Endothelial cell of umbilical vein (primary cell): ENCODE measurements around the gene ELAC1. TPM values are rescaled to one million over a fixed set of nuclear protein-coding genes. Genes with fewer than 3 reads are reported as not detected.

ENCODE experiments used
- BruUV-seq: library from RNA; stranded (reverse); fragments of 400-500 nt; replicated peaks from 2 replicates; lab custom pipeline; 2021; lab: Mats Ljungman, UMichigan
- CTCF ChIA-PET: fragments of 300-600, 350-600 bp; sonication (Branson Sonifier 250); formaldehyde crosslinking; loops from one replicate; lab custom pipeline; 2021; ENCODE audit warnings: antibody characterized with exemption, inconsistent platforms; lab: Charles Lee
- POLR2A ChIA-PET: fragments of 300-600, 350-600 bp; sonication (Branson Sonifier 250); formaldehyde crosslinking; loops from one replicate; lab custom pipeline; 2021; ENCODE audit warnings: antibody characterized with exemption, inconsistent platforms; lab: Charles Lee
- DNase-seq: peaks from one replicate; pipeline ENCODE4 v3.0.0-alpha.2; 2011; ENCODE audit warnings: low read depth, low spot score
- FAIRE-seq: peaks from 2 replicates; lab custom pipeline; 2011; peaks lifted over from hg19 to GRCh38; lab: Jason Lieb, UNC
- H2AFZ ChIP-seq: 2 replicates; pipeline ENCODE4 v1.6.0; 2012; ENCODE audit warnings: low read depth, low read length, control low read depth, inconsistent platforms
- H3K27ac ChIP-seq: 2 replicates; pipeline ENCODE4 v1.5.1; 2011; ENCODE audit warnings: low read depth, mild to moderate bottlenecking, control low read depth, low read length, moderate library complexity; ENCODE audit not compliant: insufficient read depth
- H3K27me3 ChIP-seq, 2 experiments: 2 replicates each; pipeline versions ENCODE4 v1.6.0 to v1.6.1; 2011; ENCODE audit warnings: low read length in 2 of 2, mixed read lengths in 1 of 2; ENCODE audit not compliant: control insufficient read depth in 2 of 2, insufficient read depth in 2 of 2
- H3K36me3 ChIP-seq, 2 experiments: 2 replicates in 1 of 2; 3 replicates in 1 of 2; pipeline ENCODE4 v1.5.1; 2011; ENCODE audit warnings: low read length in 2 of 2, mild to moderate bottlenecking in 1 of 2, moderate library complexity in 1 of 2; ENCODE audit not compliant: control insufficient read depth in 2 of 2, insufficient read depth in 2 of 2; ENCODE audit errors: extremely low read depth in 1 of 2
- H3K4me1 ChIP-seq: 3 replicates; pipeline ENCODE4 v1.5.1; 2011; ENCODE audit warnings: mild to moderate bottlenecking, low read length; ENCODE audit not compliant: control insufficient read depth, insufficient read depth; ENCODE audit errors: extremely low read depth
- H3K4me2 ChIP-seq: 2 replicates; pipeline ENCODE4 v1.6.1; 2011; ENCODE audit warnings: low read length, control low read depth, mixed read lengths; ENCODE audit not compliant: insufficient read depth
- H3K4me3 ChIP-seq, 3 experiments: fragments of 200-600 bp in 1 of 3; sonication (generic), shearing (Covaris generic) in 1 of 3; replicated peaks in 1 of 3; 2 replicates each; pipeline ENCODE4 v1.5.1; 2011 to 2016; ENCODE audit warnings: control low read depth in 3 of 3, low read length in 3 of 3, mild to moderate bottlenecking in 2 of 3, inconsistent platforms in 1 of 3, low read depth in 1 of 3, moderate library complexity in 1 of 3; ENCODE audit not compliant: insufficient read depth in 1 of 3
- H3K79me2 ChIP-seq: 2 replicates; pipeline ENCODE4 v1.6.0; 2012; ENCODE audit warnings: low read length, inconsistent platforms; ENCODE audit not compliant: control insufficient read depth, insufficient read depth
- H3K9ac ChIP-seq: replicated peaks from 2 replicates; pipeline ENCODE3; 2011; ENCODE audit warnings: low read length, control low read depth; ENCODE audit not compliant: insufficient read depth; ENCODE audit errors: extremely low read depth
- H3K9me1 ChIP-seq: replicated peaks from 3 replicates; pipeline ENCODE4 v1.6.0; 2011; ENCODE audit warnings: mild to moderate bottlenecking, low read length; ENCODE audit not compliant: control insufficient read depth, insufficient read depth; ENCODE audit errors: extremely low read depth
- H3K9me3 ChIP-seq: replicated peaks from 2 replicates; pipeline ENCODE4 v1.5.1; 2012; ENCODE audit warnings: low read length, inconsistent platforms; ENCODE audit not compliant: control insufficient read depth, insufficient read depth
- H4K20me1 ChIP-seq: replicated peaks from 2 replicates; pipeline ENCODE3; 2011; ENCODE audit warnings: mild to moderate bottlenecking, low read length; ENCODE audit not compliant: control insufficient read depth, insufficient read depth; ENCODE audit errors: extremely low read depth
- EZH2 ChIP-seq: IDR thresholded peaks from 2 replicates; pipeline ENCODE4 v1.6.1; 2012; ENCODE audit warnings: borderline replicate concordance, low read depth, mild to moderate bottlenecking, moderate library complexity, low read length, inconsistent platforms; ENCODE audit not compliant: severe bottlenecking
- GATA2 ChIP-seq: IDR thresholded peaks from 2 replicates; pipeline ENCODE4 v1.7.0; 2011; ENCODE audit warnings: low read depth, mild to moderate bottlenecking, moderate library complexity, mixed read lengths, low read length; ENCODE audit not compliant: insufficient read length, insufficient read depth
- MYC ChIP-seq: IDR thresholded peaks from one replicate; pipeline ENCODE4 v1.6.1; 2011; ENCODE audit warnings: mild to moderate bottlenecking, low read depth, low read length
- POLR2AphosphoS5 ChIP-seq: IDR thresholded peaks from 2 replicates; pipeline ENCODE4 v1.6.1; 2012; ENCODE audit warnings: low read depth, mild to moderate bottlenecking, control low read depth, low read length, moderate library complexity; ENCODE audit not compliant: insufficient read depth
- dilution Hi-C: fragments of 300-500 bp; cut with MboI; formaldehyde crosslinking; loops from one replicate; pipeline ENCODE4 v1.15.0; 2019; ENCODE audit warnings: low sequenced_read_pairs; ENCODE audit not compliant: extremely low pct_ligation_motif_present
- intact Hi-C: fragments of 100-400 bp; cut with micrococcal nuclease; formaldehyde crosslinking; loops from one replicate; pipeline ENCODE4 v1.10.0; 2022
- polyA plus RNA-seq, 4 experiments: library from polyadenylated mRNA; depleted of rRNA in 3 of 4; stranded (reverse) in 3 of 4; unstranded in 1 of 4; fragments of >200 nt; gene quantifications; 2 replicates each; pipeline versions ENCODE4 v1.2.1 to v1.2.3, GENCODE V29; 2011 to 2012; ENCODE audit warnings: missing spikeins in 1 of 4
- total RNA-seq: library from RNA; stranded (reverse); gene quantifications from 2 replicates; pipeline ENCODE4 v1.2.3, GENCODE V29; 2021
- TF ChIP-seq, protein P1 (sequence below): IDR thresholded peaks from 2 replicates; pipeline ENCODE4 v1.6.1; 2011; ENCODE audit not compliant: insufficient read depth, insufficient read length
- TF ChIP-seq, protein P2 (sequence below), 2 donors: IDR thresholded peaks; 1 replicate in 1 of 2; 2 replicates in 1 of 2; pipeline ENCODE4 v1.5.1; 2011; ENCODE audit warnings: low read length in 2 of 2, mild to moderate bottlenecking in 2 of 2, moderate library complexity in 2 of 2, control low read depth in 1 of 2, inconsistent platforms in 1 of 2, low read depth in 1 of 2; ENCODE audit not compliant: insufficient read depth in 1 of 2; ENCODE audit errors: extremely low read depth in 1 of 2

ELAC1 gene
- total and polyA plus RNA-seq, 2 donors (not counting 3 experiments of a cell fraction or from before 2014, with no cell fraction given) = 3.6 to 7.6 TPM

DNA sequence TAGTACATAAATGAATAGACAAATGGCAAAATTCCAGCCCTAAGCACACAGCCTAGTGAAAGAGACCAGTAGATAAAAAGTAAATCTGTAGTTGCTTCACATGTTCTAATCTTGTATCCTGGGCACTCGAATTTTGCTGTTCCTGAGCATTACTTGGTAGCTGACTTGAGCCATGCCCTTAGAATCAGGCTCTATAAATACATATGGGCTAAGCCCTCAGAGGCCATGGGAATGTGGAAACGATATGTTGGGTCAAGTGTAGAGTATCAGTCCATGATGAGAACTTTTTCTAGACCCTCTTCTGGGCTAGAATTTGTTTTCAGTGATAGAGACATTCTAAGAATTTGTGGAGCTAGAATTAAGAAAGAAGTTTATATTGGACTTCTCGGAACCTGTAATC is 21.9 kb downstream of the ELAC1 start:
- peaks cover 0 to 2% of the 10 kb centered on the region in 2 experiments for H3K36me3 ChIP-seq
- no peaks in the 10 kb centered on the region for H3K9me1 ChIP-seq
- no peak overlapping the region for H3K4me2 ChIP-seq
- no peak overlapping the region for H3K4me3 ChIP-seq
- no peaks in the 10 kb centered on the region for H3K27me3 ChIP-seq
- H3K9me3 ChIP-seq = no peaks in the 10 kb centered on the region
- H2AFZ ChIP-seq = no peak overlapping the region
- TF ChIP-seq, protein P1, sequence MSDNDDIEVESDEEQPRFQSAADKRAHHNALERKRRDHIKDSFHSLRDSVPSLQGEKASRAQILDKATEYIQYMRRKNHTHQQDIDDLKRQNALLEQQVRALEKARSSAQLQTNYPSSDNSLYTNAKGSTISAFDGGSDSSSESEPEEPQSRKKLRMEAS = no peak
- no peak for TF ChIP-seq MYC
- TF ChIP-seq GATA2 = no peak
- no peak for TF ChIP-seq POLR2AphosphoS5
- TF ChIP-seq, protein P2, sequence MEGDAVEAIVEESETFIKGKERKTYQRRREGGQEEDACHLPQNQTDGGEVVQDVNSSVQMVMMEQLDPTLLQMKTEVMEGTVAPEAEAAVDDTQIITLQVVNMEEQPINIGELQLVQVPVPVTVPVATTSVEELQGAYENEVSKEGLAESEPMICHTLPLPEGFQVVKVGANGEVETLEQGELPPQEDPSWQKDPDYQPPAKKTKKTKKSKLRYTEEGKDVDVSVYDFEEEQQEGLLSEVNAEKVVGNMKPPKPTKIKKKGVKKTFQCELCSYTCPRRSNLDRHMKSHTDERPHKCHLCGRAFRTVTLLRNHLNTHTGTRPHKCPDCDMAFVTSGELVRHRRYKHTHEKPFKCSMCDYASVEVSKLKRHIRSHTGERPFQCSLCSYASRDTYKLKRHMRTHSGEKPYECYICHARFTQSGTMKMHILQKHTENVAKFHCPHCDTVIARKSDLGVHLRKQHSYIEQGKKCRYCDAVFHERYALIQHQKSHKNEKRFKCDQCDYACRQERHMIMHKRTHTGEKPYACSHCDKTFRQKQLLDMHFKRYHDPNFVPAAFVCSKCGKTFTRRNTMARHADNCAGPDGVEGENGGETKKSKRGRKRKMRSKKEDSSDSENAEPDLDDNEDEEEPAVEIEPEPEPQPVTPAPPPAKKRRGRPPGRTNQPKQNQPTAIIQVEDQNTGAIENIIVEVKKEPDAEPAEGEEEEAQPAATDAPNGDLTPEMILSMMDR (IDR thresholded peaks at IDR 0.05; ENCODE audit: extremely low read depth in 1 of 2, insufficient read depth in 1 of 2, low read depth in 1 of 2, low read length in 2 of 2) = no peak
- no peak for TF ChIP-seq EZH2
- H3K4me1 ChIP-seq = no peaks in the 10 kb centered on the region
- no peak for FAIRE-seq
- dilution Hi-C loops (no loop called here), intact Hi-C loops (no loop called here)
- no peak overlapping the region for H3K9ac ChIP-seq
- H3K27ac ChIP-seq = no peak overlapping the region
- ChIA-PET POLR2A (no interaction called here), CTCF (interaction anchor here (0.9 kb wide), 1 partner anchor 11 kb away, joined by 3 read pairs; no protein-coding TSS in a partner anchor)
- DNase-seq = no peak
- no peaks in the 10 kb centered on the region for H4K20me1 ChIP-seq
- H3K79me2 ChIP-seq = no peaks in the 10 kb centered on the region
- BruUV-seq = no TSS peak
